Measurements from ENCODE around the gene PI4KB. TPM values are rescaled to one million over a fixed set of nuclear protein-coding genes. Genes with fewer than 3 reads are reported as not detected.
A peak's percentile ranks its signal among the peaks of the same experiment; 100 is the strongest.

PI4KB gene
- total and polyA plus RNA-seq, 9 of the 15 experiments (the other 6 are each of a cell fraction or from before 2014, with no cell fraction given): 3.1 to 65.4 (median 45.1) TPM

GRCh38 chr1:151311589-151312331 lies 15.5 kb downstream of the PI4KB start (continued):
- TF ChIP-seq ZNF197 (CRISPR knock-in tag; IDR thresholded peaks at IDR 0.05; ENCODE audit: low read depth) (peak; percentile 79; the same call in 1 of the 2 replicates), TAF9B (IDR thresholded peaks at IDR 0.05; ENCODE audit: partially characterized antibody) (peak; percentile 100), HDAC1 (IDR thresholded peaks at IDR 0.05) (peak in 1 of 2 experiments; percentile 98; a peak in 2 of 4 replicates), CHAMP1 (IDR thresholded peaks at IDR 0.05) (no peak), MLX (CRISPR knock-in tag; conservative IDR thresholded peaks at IDR 0.05) (no peak)

- intact Hi-C loops (cut with micrococcal nuclease): loop anchor here (1.0 kb wide), 1 partner anchor 16 kb away; the partner anchor contains the start of gene PI4KB
- H3K4me2 ChIP-seq (ENCODE audit: insufficient read depth, low read length): peak overlapping the region; percentile 61
- no TSS peak for BruUV-seq (replicated peaks)
- no peak for TF ChIP-seq TEAD4 (IDR thresholded peaks at IDR 0.05; ENCODE audit: low read length)
- 0 out of 2 replicates have a peak, but pooled peaks have one; percentile 18 for TF ChIP-seq TEAD4 (CRISPR knock-in tag; IDR thresholded peaks at IDR 0.05; ENCODE audit: borderline replicate concordance)
- TF ChIP-seq ZNF395 (CRISPR knock-in tag; IDR thresholded peaks at IDR 0.05): no peak
- no peak for TF ChIP-seq HDGF (IDR thresholded peaks at IDR 0.05)
- TF ChIP-seq HOMEZ (CRISPR knock-in tag; IDR thresholded peaks at IDR 0.05): no peak
- TF ChIP-seq POLR3A (IDR thresholded peaks at IDR 0.05; ENCODE audit: borderline replicate concordance, extremely low read depth, insufficient read depth, insufficient read length): no peak
Observed at GRCh38 chr1:151311011-151311410, 16.2 kb downstream of the PI4KB start.

More at GRCh38 chr1:151311011-151311410, 16.2 kb downstream of the PI4KB start:
- Histone ChIP-seq H3K4me1 (replicated peaks in 1 of 2; ENCODE audit: control insufficient read depth in 2 of 2, insufficient read depth in 2 of 2, low read length in 2 of 2) (peaks cover 12 to 45% of the 10 kb centered on the region in 2 experiments; a peak in 4 of 5 replicates), H3K9me3 (replicated peaks; ENCODE audit: control insufficient read depth, insufficient read depth, low read depth, low read length) (no peaks in the 10 kb centered on the region), H3K9ac (ENCODE audit: insufficient read depth in 1 of 2, low read depth in 2 of 2, low read length in 2 of 2) (peak overlapping the region in 1 of 2 experiments; percentile 81; a peak in 2 of 4 replicates), H2AFZ (ENCODE audit: low read depth, low read length) (no peak overlapping the region), H3K4me3 (no peak overlapping the region), H3K36me3 (ENCODE audit: control insufficient read depth, insufficient read depth, low read length) (peaks cover 95% of the 10 kb centered on the region), H3K27me3 (ENCODE audit: control insufficient read depth in 2 of 2, insufficient read depth in 2 of 2, low read length in 2 of 2) (no peaks in the 10 kb centered on the region), H3K27ac (ENCODE audit: extremely low read depth, low read depth, low read length) (peak overlapping the region; percentile 97), H3K79me2 (ENCODE audit: control insufficient read depth, insufficient read depth, low read length) (peaks cover 25% of the 10 kb centered on the region), H4K20me1 (replicated peaks; ENCODE audit: control insufficient read depth, insufficient read depth, low read length) (peaks cover 7% of the 10 kb centered on the region; the same call in 1 of the 2 replicates), H3K9me1 (ENCODE audit: control insufficient read depth, insufficient read depth, low read length) (peaks cover 3% of the 10 kb centered on the region)
- DNase-seq (ENCODE audit: extremely low read depth in 1 of 4, low spot score in 3 of 4): peak in 1 of 4 experiments; percentile 36
- 9% methylated on average over 4 of the region's 4 CpGs for WGBS (ENCODE audit: insufficient coverage, low coverage, missing lambda C conversion rate)
- FAIRE-seq: no peak
- in situ Hi-C loops (cut with MboI): no loop called here
- ChIA-PET CTCF (ENCODE audit: low intra/inter-chr PET ratio) (no interaction called here), POLR2A (interaction anchor here (0.7 to 13.7 kb wide), 17 partner anchors 10 to 357 kb away, joined by 3 to 156 read pairs (median 4); partner anchors contain the start of genes PI4KB, PSMB4, SELENBP1 and ZNF687)
- peak; percentile 20 for ATAC-seq
